PC-9 (cell line): ENCODE data around the gene MSL1.

ENCODE experiments used
- EZH2 ChIP-seq: fragments of 200-600 bp; sonication (generic); IDR thresholded peaks from 2 replicates; pipeline ENCODE4 v1.8.0; 2017; ENCODE audit warnings: antibody characterized with exemption, low read depth
- TF ChIP-seq, protein P1 (sequence below): fragments of 200-600 bp; sonication (generic); conservative IDR thresholded peaks from 2 replicates; pipeline ENCODE4 v1.6.1; 2017; ENCODE audit warnings: mixed run types, antibody characterized with exemption, mild to moderate bottlenecking, moderate library complexity

DNA sequence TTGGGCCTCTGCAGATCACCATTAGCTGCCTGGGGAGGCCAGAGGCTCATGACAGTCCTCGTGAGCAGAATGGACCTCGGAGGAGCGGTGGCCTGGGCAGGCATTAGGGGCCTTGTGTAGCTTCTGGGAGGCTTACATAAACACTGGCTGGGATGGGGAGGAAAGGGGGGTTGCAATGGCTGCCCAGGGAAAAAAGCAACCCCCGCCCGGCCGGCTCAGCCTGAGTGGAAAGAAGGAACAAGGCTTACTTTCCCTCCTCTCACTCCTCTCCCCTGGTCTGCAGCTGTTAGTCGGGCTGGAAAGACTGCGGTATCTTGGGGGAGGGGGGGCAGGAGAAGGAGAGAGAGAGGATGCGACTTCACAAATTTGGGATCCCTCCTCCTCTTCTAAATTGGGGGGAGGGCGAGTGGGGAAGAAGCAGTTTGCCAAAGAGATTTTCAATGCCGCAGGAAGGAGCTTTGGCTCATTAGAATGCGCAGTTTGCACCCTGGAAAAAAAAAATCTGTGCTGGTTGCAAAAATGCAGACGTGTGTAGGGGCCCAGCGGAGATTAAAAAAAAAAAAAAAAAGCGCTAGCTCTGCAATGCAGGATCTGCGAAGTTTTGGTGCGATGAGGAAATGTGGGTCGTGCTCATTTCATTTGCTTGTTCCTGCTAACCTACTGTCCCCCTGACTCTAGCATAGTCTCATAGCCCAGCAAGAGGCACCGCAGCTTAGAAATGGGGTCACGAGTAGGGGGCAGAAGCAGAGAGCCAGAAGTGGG, 14.8 kb upstream of the MSL1 start:
- TF ChIP-seq, protein P1, sequence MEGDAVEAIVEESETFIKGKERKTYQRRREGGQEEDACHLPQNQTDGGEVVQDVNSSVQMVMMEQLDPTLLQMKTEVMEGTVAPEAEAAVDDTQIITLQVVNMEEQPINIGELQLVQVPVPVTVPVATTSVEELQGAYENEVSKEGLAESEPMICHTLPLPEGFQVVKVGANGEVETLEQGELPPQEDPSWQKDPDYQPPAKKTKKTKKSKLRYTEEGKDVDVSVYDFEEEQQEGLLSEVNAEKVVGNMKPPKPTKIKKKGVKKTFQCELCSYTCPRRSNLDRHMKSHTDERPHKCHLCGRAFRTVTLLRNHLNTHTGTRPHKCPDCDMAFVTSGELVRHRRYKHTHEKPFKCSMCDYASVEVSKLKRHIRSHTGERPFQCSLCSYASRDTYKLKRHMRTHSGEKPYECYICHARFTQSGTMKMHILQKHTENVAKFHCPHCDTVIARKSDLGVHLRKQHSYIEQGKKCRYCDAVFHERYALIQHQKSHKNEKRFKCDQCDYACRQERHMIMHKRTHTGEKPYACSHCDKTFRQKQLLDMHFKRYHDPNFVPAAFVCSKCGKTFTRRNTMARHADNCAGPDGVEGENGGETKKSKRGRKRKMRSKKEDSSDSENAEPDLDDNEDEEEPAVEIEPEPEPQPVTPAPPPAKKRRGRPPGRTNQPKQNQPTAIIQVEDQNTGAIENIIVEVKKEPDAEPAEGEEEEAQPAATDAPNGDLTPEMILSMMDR, result no peak
- no peak for TF ChIP-seq EZH2
